Neural progenitor cell (in vitro differentiated cells): Measurements from ENCODE around the gene KANK4. TPM values are rescaled to one million over a fixed set of nuclear protein-coding genes. Genes with fewer than 3 reads are reported as not detected.

Experiments used
- DNase-seq: peaks from one replicate; pipeline ENCODE4 v3.0.0-alpha.2; 2016; ENCODE audit warnings: low spot score
- H2AFZ ChIP-seq: fragments of 200-600 bp; sonication (generic); replicated peaks from 2 replicates; pipeline ENCODE4 v1.6.1; 2016; ENCODE audit warnings: antibody characterized with exemption
- H3F3A ChIP-seq: fragments of 200-600 bp; sonication (generic); 2 replicates; pipeline ENCODE4 v1.6.1; 2016; ENCODE audit warnings: antibody characterized with exemption, low read depth
- H3K27ac ChIP-seq: fragments of 200-600 bp; sonication (generic); 2 replicates; pipeline ENCODE4 v1.5.1; 2016; ENCODE audit warnings: mild to moderate bottlenecking
- H3K27me3 ChIP-seq: fragments of 200-600 bp; sonication (generic); 2 replicates; pipeline ENCODE4 v1.6.1; 2016; ENCODE audit warnings: mild to moderate bottlenecking, moderate library complexity
- H3K36me3 ChIP-seq: fragments of 200-600 bp; sonication (generic); 2 replicates; pipeline ENCODE4 v1.5.1; 2016
- H3K4me1 ChIP-seq: fragments of 200-600 bp; sonication (generic); 2 replicates; pipeline ENCODE4 v1.6.1; 2016; ENCODE audit warnings: mixed run types
- H3K4me2 ChIP-seq: fragments of 200-600 bp; sonication (generic); 2 replicates; pipeline ENCODE4 v1.6.1; 2016
- H3K4me3 ChIP-seq: fragments of 200-600 bp; sonication (generic); 2 replicates; pipeline ENCODE4 v1.5.1; 2016
- H3K79me2 ChIP-seq: fragments of 200-600 bp; sonication (generic); 2 replicates; pipeline ENCODE4 v1.6.1; 2016; ENCODE audit warnings: low read depth
- H3K9ac ChIP-seq: fragments of 200-600 bp; sonication (generic); 2 replicates; pipeline ENCODE4 v1.6.1; 2016
- H3K9me3 ChIP-seq: fragments of 200-600 bp; sonication (generic); 2 replicates; pipeline ENCODE4 v1.5.1; 2016; ENCODE audit warnings: low read depth
- H4K20me1 ChIP-seq: fragments of 200-600 bp; sonication (generic); 2 replicates; pipeline ENCODE4 v1.6.1; 2016; ENCODE audit warnings: low read depth
- H3K27ac Mint-ChIP-seq: 3 replicates; pipeline ENCODE4 v1.8.0; 2021; ENCODE audit warnings: mixed read lengths
- H3K27me3 Mint-ChIP-seq: 2 replicates; pipeline ENCODE4 v1.8.0; 2022; ENCODE audit warnings: low read depth, mild to moderate bottlenecking, inconsistent platforms, moderate library complexity, mixed read lengths; ENCODE audit not compliant: insufficient read depth
- H3K36me3 Mint-ChIP-seq: 3 replicates; pipeline ENCODE4 v1.8.0; 2021; ENCODE audit warnings: mixed read lengths
- H3K4me1 Mint-ChIP-seq: 3 replicates; pipeline ENCODE4 v1.8.0; 2021; ENCODE audit warnings: mixed read lengths
- H3K4me3 Mint-ChIP-seq: 3 replicates; pipeline ENCODE4 v1.8.0; 2021; ENCODE audit warnings: mild to moderate bottlenecking, moderate library complexity, mixed read lengths
- H3K9me3 Mint-ChIP-seq: 3 replicates; pipeline ENCODE4 v1.8.0; 2020; ENCODE audit warnings: mixed read lengths
- EZH2 ChIP-seq: fragments of 200-600 bp; sonication (generic); IDR thresholded peaks from 2 replicates; pipeline ENCODE4 v1.6.1; 2017; ENCODE audit warnings: antibody characterized with exemption, mild to moderate bottlenecking, moderate library complexity
- EZH2phosphoT487 ChIP-seq: fragments of 200-600 bp; sonication (generic); IDR thresholded peaks from 2 replicates; pipeline ENCODE4 v1.6.1; 2017; ENCODE audit warnings: antibody characterized with exemption
- total RNA-seq: library from RNA; depleted of rRNA; stranded (reverse); fragments of >200 nt; gene quantifications from 2 replicates; pipeline ENCODE4 v1.2.3, GENCODE V29; 2015; ENCODE audit warnings: low replicate concordance
- TF ChIP-seq, protein P1 (sequence below): fragments of 200-600 bp; sonication (generic); IDR thresholded peaks from 2 replicates; pipeline ENCODE4 v1.5.1; 2017; ENCODE audit warnings: antibody characterized with exemption, mild to moderate bottlenecking

Gene KANK4
- total RNA-seq = 0.40 TPM in 1 of 2 replicates, not detected in the other

DNA sequence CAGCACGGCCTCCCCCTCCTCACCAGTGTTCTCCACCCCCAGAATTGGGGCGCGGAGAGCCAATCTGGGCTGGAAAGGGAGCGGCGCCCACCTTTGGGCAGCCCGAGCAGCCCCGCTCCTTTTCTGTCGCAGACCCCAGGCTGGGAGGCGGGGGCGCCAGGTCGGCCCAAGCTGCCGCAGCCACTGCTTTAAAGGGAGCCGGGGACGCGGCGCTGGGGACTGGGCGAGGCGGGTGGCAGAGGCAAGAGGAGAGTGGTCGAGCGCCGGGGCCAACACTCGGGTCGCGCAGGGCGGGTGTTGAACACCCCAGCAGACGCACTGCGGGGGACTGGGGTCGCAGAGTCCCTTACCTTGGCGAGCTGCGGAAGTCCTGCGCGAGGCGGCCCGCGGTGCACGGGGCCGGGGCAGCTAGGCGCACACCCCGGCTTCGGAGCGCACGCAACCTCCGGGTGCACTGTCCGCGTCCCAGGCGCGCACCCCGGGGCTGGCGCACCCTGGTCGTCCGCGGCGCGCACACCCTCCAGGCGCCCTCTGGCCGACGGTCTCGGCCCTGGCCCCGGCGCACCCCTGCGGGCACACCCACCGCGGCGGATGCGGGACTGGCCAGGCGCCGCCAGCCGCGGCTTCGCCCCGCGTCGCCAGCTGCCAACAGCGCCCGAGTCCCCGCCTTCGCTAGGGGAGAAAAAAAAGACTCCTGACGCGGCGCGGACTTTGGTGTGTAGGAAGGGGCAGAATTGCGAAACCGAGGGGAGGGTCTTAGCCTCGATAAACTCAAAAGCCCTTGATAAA is at the start of gene KANK4:
Gene KANK4 (minus strand): TSS at position 679 of the 789 bp plus-strand sequence. CDS start 37,870 bp downstream, outside the sequence.
- peaks cover 4% of the 10 kb centered on the region for H3K4me1 ChIP-seq
- TF ChIP-seq, protein P1, sequence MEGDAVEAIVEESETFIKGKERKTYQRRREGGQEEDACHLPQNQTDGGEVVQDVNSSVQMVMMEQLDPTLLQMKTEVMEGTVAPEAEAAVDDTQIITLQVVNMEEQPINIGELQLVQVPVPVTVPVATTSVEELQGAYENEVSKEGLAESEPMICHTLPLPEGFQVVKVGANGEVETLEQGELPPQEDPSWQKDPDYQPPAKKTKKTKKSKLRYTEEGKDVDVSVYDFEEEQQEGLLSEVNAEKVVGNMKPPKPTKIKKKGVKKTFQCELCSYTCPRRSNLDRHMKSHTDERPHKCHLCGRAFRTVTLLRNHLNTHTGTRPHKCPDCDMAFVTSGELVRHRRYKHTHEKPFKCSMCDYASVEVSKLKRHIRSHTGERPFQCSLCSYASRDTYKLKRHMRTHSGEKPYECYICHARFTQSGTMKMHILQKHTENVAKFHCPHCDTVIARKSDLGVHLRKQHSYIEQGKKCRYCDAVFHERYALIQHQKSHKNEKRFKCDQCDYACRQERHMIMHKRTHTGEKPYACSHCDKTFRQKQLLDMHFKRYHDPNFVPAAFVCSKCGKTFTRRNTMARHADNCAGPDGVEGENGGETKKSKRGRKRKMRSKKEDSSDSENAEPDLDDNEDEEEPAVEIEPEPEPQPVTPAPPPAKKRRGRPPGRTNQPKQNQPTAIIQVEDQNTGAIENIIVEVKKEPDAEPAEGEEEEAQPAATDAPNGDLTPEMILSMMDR = no peak
- peak; percentile 96 for TF ChIP-seq EZH2
- peak; percentile 89 for TF ChIP-seq EZH2phosphoT487
- peaks cover 76% of the 10 kb centered on the region for H3K27me3 ChIP-seq
- no peaks in the 10 kb centered on the region for H3K9me3 ChIP-seq
- H3K4me3 ChIP-seq = peak within 1 kb of the TSS; percentile 67
- no peak within 1 kb of the TSS for H3K9ac ChIP-seq
- H3K36me3 ChIP-seq = no peaks in the 10 kb centered on the region
- DNase-seq = peak; percentile 69
- no peaks in the 10 kb centered on the region for H4K20me1 ChIP-seq
- H3K79me2 ChIP-seq = no peaks in the 10 kb centered on the region
- H3K27ac Mint-ChIP-seq = peak within 1 kb of the TSS; percentile 63
- H3K27me3 Mint-ChIP-seq = peaks cover 43% of the 10 kb centered on the region
- H3K27ac ChIP-seq = no peak within 1 kb of the TSS
- peak within 1 kb of the TSS; percentile 89 for H2AFZ ChIP-seq
- peak within 1 kb of the TSS; percentile 99 for H3K4me2 ChIP-seq
- H3K9me3 Mint-ChIP-seq = no peaks in the 10 kb centered on the region
- no peaks in the 10 kb centered on the region for H3K36me3 Mint-ChIP-seq
- no peaks in the 10 kb centered on the region for H3F3A ChIP-seq
- peaks cover 30% of the 10 kb centered on the region for H3K4me1 Mint-ChIP-seq
- H3K4me3 Mint-ChIP-seq = peak within 1 kb of the TSS; percentile 81

DNA sequence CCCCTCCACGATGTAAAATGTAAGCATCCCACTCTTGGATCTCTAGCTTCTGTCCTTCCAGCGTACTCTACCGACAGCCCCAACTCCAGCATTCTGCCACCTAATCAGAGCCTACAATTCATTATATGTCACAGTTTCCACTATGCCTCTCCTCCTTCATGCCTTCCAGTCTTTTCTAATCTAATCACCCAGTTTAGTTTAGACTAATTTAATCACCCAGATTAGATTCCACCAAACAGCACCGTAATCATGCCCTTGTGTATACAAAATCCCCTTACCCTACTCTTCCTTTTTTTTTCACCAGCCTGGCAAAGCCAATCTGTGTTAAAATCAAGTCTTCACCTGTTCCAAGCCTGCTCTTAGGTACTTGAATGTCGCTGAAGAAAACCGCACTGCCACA is 49.8 kb upstream of the KANK4 start:
- H3K9ac ChIP-seq = no peak overlapping the region
- H3K27ac ChIP-seq = no peak overlapping the region
- Mint-ChIP-seq H3K27me3 (peaks cover 11% of the 10 kb centered on the region), H3K4me3 (no peak overlapping the region), H3K27ac (no peak overlapping the region), H3K36me3 (no peaks in the 10 kb centered on the region), H3K9me3 (peaks cover 12% of the 10 kb centered on the region), H3K4me1 (no peaks in the 10 kb centered on the region)
- no peaks in the 10 kb centered on the region for H4K20me1 ChIP-seq
- no peaks in the 10 kb centered on the region for H3K27me3 ChIP-seq
- peaks cover 8% of the 10 kb centered on the region for H3K4me1 ChIP-seq
- TF ChIP-seq EZH2 = no peak
- no peak for TF ChIP-seq EZH2phosphoT487
- TF ChIP-seq, protein P1 = no peak
- DNase-seq = no peak
- no peaks in the 10 kb centered on the region for H3K79me2 ChIP-seq
- no peaks in the 10 kb centered on the region for H3K36me3 ChIP-seq
- H2AFZ ChIP-seq = no peak overlapping the region
- no peaks in the 10 kb centered on the region for H3K9me3 ChIP-seq
- H3F3A ChIP-seq = no peaks in the 10 kb centered on the region
- no peak overlapping the region for H3K4me3 ChIP-seq
- H3K4me2 ChIP-seq = no peak overlapping the region

DNA sequence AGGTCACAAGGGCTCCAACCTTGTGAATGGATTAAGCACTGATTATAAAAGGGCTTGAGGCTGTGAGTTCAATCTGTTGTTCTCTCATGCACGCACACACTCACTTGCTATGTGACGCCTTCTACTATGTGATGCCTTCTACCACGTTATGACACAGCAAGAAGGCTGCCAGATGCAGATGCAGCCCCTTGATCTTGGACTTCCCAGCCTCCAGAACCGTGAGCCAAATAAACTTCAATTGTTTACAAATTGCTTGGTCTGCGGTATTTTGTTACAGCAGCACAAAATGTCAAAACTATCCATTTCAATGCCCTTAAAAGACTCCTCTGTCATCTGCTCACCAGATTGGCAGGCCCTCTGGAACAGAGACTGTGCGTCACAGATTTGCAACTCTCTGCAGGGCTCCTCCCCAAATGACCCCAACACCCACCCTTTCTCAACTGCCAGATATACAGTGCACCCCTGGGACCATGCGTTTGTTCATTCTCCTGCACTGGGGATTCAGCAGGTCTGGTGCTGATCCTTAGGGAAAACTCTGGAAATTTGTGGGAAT is 47.8 kb upstream of the KANK4 start:
- no peak overlapping the region for H3K27ac ChIP-seq
- H3K4me1 ChIP-seq = peaks cover 8% of the 10 kb centered on the region
- Mint-ChIP-seq H3K4me3 (no peak overlapping the region), H3K9me3 (peaks cover 12% of the 10 kb centered on the region), H3K27ac (no peak overlapping the region), H3K36me3 (no peaks in the 10 kb centered on the region), H3K4me1 (no peaks in the 10 kb centered on the region), H3K27me3 (peaks cover 8% of the 10 kb centered on the region)
- no peaks in the 10 kb centered on the region for H3K36me3 ChIP-seq
- H4K20me1 ChIP-seq = no peaks in the 10 kb centered on the region
- H3K9me3 ChIP-seq = no peaks in the 10 kb centered on the region
- no peaks in the 10 kb centered on the region for H3K79me2 ChIP-seq
- TF ChIP-seq, protein P1 = no peak
- TF ChIP-seq EZH2 (no peak), EZH2phosphoT487 (no peak)
- no peak for DNase-seq
- H3K4me2 ChIP-seq = no peak overlapping the region
- H3F3A ChIP-seq = no peaks in the 10 kb centered on the region
- no peaks in the 10 kb centered on the region for H3K27me3 ChIP-seq
- no peak overlapping the region for H3K9ac ChIP-seq
- H2AFZ ChIP-seq = no peak overlapping the region
- no peak overlapping the region for H3K4me3 ChIP-seq
